ENCODE measurements around the gene KCNJ8.
"Not testable (repeated sequence)": the region's sequence is repeated elsewhere in the genome, so short reads cannot be mapped to it uniquely, and the experiment has no call there.

Gene KCNJ8

DNA sequence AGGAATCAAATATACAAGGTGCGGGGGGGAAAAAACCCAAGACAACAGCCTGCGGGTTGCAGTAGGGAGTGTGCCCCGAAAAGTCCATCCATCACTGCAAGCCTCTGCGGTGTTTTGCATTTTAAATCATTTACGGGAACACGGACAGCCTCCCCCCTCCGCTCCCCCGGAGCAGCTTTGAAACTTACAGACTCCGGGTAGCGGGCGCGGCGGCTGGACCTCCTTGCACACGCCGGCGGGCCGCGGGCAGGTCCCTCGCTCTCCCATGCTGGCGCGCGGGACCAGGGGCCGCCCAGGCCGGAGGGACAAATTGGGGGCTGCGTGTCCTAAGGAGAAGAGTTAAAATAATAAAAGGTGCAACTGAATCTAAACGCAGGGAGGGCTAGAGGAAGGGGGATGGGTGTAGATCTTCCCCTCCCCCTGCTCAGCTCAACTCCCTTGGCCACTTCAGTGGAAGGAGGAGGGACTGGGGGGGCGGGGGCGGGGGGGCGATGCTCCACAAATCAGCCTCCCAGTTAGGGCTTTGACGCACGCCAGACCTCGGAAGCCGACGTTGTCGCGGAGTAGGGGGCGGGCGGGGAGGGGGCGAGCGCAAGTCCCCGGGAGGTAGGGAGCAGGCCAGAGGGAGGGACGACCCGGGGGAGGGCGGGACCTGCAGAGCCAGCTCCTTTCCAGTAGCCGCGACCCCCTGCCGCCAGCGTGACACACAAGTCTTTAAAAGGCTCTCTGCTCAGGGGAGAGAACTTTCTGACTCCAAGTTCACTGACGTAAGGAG, at the start of gene KCNJ8:
Gene KCNJ8, minus strand, starts transcription at position 349 of the 775 bp plus-strand sequence. CDS start 1,090 bp downstream, outside the sequence.
- peak; percentile 53 for DNase-seq

DNA sequence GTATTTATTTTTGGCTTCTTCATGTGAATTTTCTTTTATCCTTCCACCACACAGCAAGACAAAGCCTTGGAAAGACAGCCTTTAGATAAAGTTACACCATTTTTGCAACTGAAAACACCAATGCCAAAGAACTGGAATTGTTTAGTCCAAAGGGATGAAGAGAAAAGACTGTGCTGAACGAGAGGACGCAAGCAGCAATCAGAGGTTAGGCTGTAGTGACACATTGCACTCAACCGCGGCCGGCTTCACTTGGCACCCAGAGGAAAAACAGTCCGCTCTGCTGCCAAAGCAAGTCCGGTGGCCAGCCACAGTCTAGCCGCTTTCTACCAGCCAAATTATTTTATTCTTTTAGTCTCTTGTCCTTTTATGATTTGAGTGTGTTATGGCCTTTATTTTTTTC, 49.1 kb upstream of the KCNJ8 start:
- DNase-seq = no peak

DNA sequence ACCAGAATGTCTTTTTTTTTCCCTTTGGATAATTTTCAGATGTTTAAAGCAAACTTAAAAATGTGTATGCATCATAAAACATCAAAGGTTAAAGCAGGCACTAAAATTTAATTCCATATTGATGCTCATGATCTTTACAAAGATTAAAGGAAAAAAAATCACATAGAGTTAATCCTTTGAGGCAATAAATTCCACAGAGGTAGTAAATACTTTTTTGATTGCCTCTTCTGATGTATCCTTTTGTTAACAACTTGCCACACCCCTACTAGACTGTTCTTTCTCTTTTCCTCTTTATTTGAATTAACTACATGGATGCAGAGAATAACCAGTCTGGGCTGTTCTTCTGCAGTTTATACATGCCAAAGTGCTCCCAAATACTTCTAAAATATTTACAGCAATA, 45.2 kb upstream of the KCNJ8 start:
- no peak for DNase-seq

- no peak for DNase-seq
Measured at GRCh38 chr12:21819236-21819635, 44.7 kb upstream of the KCNJ8 start.

GRCh38 chr12:21818627-21819026, 44.1 kb upstream of the KCNJ8 start:
- no peak for DNase-seq

DNA sequence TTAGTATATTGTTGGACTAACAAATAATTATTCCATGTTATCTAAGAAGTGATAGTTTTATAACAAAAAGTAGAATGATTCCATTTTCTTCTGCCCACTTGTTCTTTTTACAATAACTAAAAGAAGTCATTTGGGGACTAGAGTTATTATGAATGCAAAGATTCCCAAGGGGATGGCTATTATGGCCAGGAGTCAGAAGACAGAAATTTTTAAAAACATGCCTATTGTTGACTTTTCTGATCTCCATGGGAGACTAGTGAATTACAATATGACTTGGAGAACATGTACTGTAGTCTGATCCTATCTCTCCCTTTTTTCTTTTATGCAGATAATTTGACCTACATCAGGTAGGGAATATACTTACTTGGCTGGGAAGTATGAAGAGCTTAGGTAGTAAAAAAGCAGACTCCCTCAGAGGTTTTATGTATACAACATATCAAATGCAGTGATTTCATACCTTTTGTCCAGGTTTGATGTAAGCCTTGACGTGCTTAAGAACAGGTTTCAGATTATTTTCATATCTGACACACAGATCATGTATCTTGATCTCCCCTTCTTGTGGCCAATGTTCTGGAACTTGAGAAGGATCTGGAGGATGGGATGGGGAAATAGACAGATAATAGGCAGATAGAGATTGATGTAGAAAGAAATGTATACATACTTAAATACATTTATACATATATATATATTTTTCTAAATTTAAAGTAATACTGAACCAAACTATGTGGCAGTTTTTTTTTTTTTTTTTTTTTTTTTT, 41.0 kb upstream of the KCNJ8 start:
- no peak for DNase-seq

- DNase-seq = no peak
Measured at GRCh38 chr12:21814814-21815213, 40.3 kb upstream of the KCNJ8 start.

- DNase-seq = no peak
Measured at GRCh38 chr12:21814327-21814726, 39.8 kb upstream of the KCNJ8 start.

DNA sequence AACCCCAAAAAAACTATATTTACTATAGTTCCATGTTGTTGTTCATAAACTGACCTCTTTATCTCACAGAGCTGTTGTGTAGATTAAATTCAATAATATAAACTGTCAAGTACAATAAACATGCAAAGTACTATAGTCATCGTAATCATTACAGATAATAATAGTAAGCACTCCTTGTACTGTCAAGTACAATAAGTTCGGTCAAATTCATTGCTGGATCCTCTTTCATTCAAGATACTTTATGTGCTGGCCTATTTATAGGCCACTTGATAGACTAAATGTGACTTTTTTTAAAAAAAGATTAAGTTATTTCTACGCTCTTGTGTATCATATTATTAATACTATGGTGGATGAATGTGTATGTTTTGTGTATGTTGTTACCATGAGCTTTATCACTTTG, 39.2 kb upstream of the KCNJ8 start:
- no peak for DNase-seq

DNA sequence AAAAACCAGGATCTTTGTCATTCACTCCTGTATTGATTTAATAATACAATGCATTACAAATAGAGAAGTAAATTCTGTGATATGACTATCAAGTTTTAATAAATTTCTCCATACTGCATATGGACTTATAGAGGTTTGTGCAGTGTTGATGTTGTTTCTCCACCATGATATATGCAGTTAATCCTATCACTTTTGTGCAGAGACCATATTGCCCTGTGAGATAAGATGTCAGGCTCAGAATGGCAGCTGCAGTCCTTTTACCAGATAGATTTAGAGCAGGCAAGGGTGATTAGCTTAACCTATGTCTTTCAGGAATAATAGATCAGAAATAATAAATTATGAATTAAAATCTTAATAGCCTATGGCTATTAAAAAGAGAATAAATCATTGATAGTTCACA, 38.6 kb upstream of the KCNJ8 start:
- no peak for DNase-seq

GRCh38 chr12:21812340-21812739, 37.8 kb upstream of the KCNJ8 start:
- not testable (repeated sequence) for DNase-seq

DNA sequence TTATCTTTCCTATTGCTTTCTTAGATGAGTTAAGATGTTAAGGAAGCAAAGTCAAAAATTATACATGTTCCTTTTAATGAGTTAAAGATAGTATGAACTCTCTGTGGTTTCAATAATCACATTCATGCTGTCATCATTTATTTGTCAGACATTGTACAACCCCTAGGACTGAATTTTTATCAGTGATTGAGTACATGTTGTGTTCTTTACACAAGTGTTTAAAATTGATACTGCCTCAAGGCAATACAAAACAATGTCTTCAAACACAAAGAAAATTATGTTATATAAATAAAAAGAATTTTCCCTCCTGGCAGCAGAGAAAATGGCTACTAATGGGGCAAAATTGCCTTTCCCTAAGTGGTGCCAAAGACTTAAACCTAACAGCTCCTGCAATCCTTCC, 34.6 kb upstream of the KCNJ8 start:
- DNase-seq = no peak

DNA sequence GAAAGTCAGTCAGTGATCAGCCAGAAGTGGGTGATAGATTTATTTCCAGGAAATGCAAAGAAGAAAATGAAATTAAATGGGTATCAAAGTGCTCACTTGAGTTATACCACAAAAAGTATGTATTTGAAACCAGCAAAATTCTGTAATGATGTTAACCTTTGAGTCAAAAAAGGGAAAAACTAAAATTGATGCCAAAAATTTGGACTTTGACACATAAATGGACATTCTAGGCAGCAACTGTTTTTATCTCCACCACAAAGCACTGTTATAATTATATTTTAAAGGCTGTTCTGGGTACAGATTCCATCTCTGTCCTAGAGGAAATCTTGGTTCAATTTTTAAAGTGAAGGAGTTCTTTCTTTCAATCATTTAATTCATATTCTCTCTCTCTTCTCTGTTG, 31.7 kb upstream of the KCNJ8 start:
- DNase-seq = no peak

- DNase-seq = no peak
Measured at GRCh38 chr12:21801522-21802288, 27.2 kb upstream of the KCNJ8 start.

- DNase-seq = no peak
Measured at GRCh38 chr12:21800011-21800410, 25.5 kb upstream of the KCNJ8 start.

DNA sequence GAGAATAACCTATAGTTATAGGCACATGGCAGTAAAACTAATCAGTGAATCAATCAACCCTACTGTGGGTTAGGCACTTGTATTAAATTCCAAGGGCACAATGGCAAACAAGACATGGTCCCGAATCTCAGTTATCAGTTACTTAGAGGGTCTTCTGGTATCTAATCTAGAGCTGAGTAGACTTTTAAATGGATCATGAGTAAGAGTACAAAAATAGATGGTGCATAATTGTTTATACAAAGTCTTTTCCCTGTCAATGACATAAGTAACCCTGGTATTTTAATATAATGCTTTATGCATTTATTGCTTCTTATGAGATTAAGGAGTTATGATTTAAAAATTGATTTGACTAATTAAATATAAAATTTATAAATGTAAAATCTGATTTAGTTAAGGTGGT, 23.0 kb upstream of the KCNJ8 start:
- DNase-seq = no peak

DNA sequence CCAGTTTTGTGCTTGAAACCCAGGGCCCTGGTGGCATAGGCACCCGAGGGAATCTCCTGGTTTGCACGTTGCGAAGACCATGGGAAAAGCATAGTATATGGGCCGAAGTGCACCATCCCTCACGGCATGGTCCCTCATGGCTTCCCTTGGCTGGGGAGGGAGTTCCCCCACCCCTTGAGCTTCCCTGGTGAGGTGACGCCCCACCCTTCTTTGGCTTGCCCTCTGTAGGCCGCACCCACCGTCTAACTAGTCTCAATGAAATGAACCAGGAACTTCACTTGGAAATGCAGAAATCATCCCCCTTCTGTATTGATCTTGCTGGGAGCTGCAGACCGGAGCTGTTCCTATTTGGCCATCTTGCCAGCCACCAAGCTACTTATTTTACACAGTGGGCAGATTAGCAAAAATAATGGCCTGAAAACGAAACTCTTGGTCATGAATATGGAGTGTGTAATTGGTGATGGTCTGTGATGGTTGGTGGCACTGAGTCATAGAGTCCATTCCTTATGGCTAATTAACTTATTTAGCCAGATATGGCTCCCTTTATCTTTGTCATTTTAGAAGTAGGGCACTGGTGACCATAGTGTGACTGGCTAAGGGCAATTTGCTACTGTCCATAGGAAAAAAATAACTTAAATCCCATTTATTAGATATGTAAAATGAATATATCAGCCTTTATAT, 21.3 kb upstream of the KCNJ8 start:
- DNase-seq = no peak

- not testable (repeated sequence) for DNase-seq
Measured at GRCh38 chr12:21794807-21795595, 20.5 kb upstream of the KCNJ8 start.

DNA sequence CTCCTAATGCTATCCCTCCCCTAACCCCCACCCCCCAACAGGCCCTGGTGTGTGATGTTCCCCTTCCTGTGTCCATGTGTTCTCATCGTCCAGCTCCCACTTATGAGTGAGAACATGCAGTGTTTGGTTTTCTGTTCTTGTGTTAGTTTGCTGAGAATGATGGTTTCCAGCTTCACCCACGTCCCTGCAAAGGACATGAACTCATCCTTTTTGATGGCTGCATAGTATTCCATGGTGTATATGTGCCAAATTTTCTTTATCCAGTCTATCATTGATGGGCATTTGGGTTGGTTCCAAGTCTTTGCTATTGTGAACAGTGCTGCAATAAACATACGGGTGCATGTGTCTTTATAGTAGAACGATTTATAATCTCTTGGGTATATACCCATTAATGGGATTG, 15.2 kb upstream of the KCNJ8 start:
- not testable (repeated sequence) for DNase-seq

- DNase-seq = no peak
Measured at GRCh38 chr12:21788089-21788983, 13.8 kb upstream of the KCNJ8 start.

- no peak for DNase-seq
Measured at GRCh38 chr12:21786041-21786531, 11.6 kb upstream of the KCNJ8 start.

All from activated CD8-positive, alpha-beta memory T cell treated with anti-CD3 and anti-CD28 coated beads, Interleukin-2, amount 50 U/mL, for 48 hours (primary cell).